K562 (cell line): ENCODE results near the gene MPC2. TPM values are rescaled to one million over a fixed set of nuclear protein-coding genes. Genes with fewer than 3 reads are reported as not detected.

ENCODE experiments used
- CEBPB ChIP-seq: fragments of 450-650 bp; IDR thresholded peaks from 2 replicates; pipeline ENCODE4 v1.6.1; 2016; ENCODE audit warnings: missing genetic modification characterization, missing compliant biosample characterization
- FIP1L1 ChIP-seq: fragments of 200-400 bp; formaldehyde crosslinking; IDR thresholded peaks from 2 replicates; pipeline ENCODE4 v1.6.1; 2018; ENCODE audit warnings: mild to moderate bottlenecking, low read depth, low read length; ENCODE audit not compliant: poor library complexity, severe bottlenecking
- GATAD2A ChIP-seq: fragments of 450-650 bp; IDR thresholded peaks from 2 replicates; pipeline ENCODE4 v1.6.1; 2017
- HOXB6 ChIP-seq: fragments of 250-450 bp; sonication (Bioruptor Pico); IDR thresholded peaks from 2 replicates; pipeline ENCODE4 v1.5.1; 2022; ENCODE audit warnings: mild to moderate bottlenecking, borderline replicate concordance
- MTF1 ChIP-seq: fragments of 250-450 bp; sonication (Bioruptor Pico); IDR thresholded peaks from 2 replicates; pipeline ENCODE4 v1.9.0; 2021; ENCODE audit warnings: moderate library complexity, mild to moderate bottlenecking, inconsistent platforms, borderline replicate concordance
- MXI1 ChIP-seq: IDR thresholded peaks from 2 replicates; pipeline ENCODE4 v1.6.1; 2011; ENCODE audit warnings: low read depth, mild to moderate bottlenecking, improper control_type of control experiment, low read length
- MYNN ChIP-seq, 2 experiments: sonication (generic); formaldehyde crosslinking in 1 of 2; IDR thresholded peaks; 2 replicates each; pipeline versions ENCODE4 v1.5.0 to v1.6.1; 2016 to 2020; ENCODE audit warnings: antibody characterized with exemption in 1 of 2, missing genetic modification reagents in 1 of 2
- RFX7 ChIP-seq: fragments of 250-450 bp; sonication (Bioruptor Pico); IDR thresholded peaks from 2 replicates; pipeline ENCODE4 v1.5.1; 2021; ENCODE audit warnings: mild to moderate bottlenecking
- RNF2 ChIP-seq: sonication (generic); IDR thresholded peaks from 2 replicates; pipeline ENCODE4 v1.6.1; 2016
- SAFB2 ChIP-seq: fragments of 200-400 bp; formaldehyde crosslinking; IDR thresholded peaks from 2 replicates; pipeline ENCODE4 v1.6.1; 2018; ENCODE audit warnings: borderline replicate concordance, low read length, low read depth, moderate library complexity; ENCODE audit not compliant: severe bottlenecking
- SIX5 ChIP-seq, 2 experiments: IDR thresholded peaks; 2 replicates each; pipeline ENCODE4 v1.6.1; 2011; ENCODE audit warnings: low read length in 2 of 2, borderline replicate concordance in 1 of 2, low read depth in 1 of 2, mild to moderate bottlenecking in 1 of 2, moderate library complexity in 1 of 2; ENCODE audit not compliant: insufficient read depth in 1 of 2
- SMAD1 ChIP-seq: fragments of 150-350 bp; IDR thresholded peaks from 2 replicates; pipeline ENCODE4 v1.6.1; 2014; ENCODE audit warnings: low read length, low read depth; ENCODE audit not compliant: partially characterized antibody
- SP2 ChIP-seq: IDR thresholded peaks from 2 replicates; pipeline ENCODE4 v1.6.1; 2011; ENCODE audit warnings: mild to moderate bottlenecking, low read depth, low read length, moderate library complexity; ENCODE audit not compliant: poor library complexity, severe bottlenecking; ENCODE audit errors: extremely low read depth
- TEAD4 ChIP-seq, 2 experiments: sonication (generic) in 1 of 2; formaldehyde crosslinking in 1 of 2; IDR thresholded peaks; 2 replicates each; pipeline versions ENCODE4 v1.6.1 to v1.8.0; 2012 to 2022; ENCODE audit warnings: borderline replicate concordance in 1 of 2, inconsistent platforms in 1 of 2, low read length in 1 of 2, mild to moderate bottlenecking in 1 of 2, missing genetic modification reagents in 1 of 2
- UBTF ChIP-seq, 2 experiments: IDR thresholded peaks; 2 replicates each; pipeline ENCODE4 v1.6.1; 2012; ENCODE audit warnings: improper control_type of control experiment in 2 of 2, low read depth in 2 of 2, low read length in 2 of 2, borderline replicate concordance in 1 of 2
- ZNF609 ChIP-seq: sonication (generic); formaldehyde crosslinking; IDR thresholded peaks from 2 replicates; pipeline ENCODE4 v1.8.1; 2023; ENCODE audit warnings: missing genetic modification reagents, mild to moderate bottlenecking, borderline replicate concordance
- ZSCAN29 ChIP-seq: fragments of 450-650 bp; IDR thresholded peaks from 2 replicates; pipeline ENCODE4 v1.6.1; 2017
- polyA plus RNA-seq, 8 experiments: library from polyadenylated mRNA; depleted of rRNA in 4 of 8; stranded (reverse) in 5 of 8; unstranded in 3 of 8; fragments of >200 nt; fragmentation: Nextera tagmentation in 2 of 8; fragmentation: Illumina TruSeq in 1 of 8; extraction: Ambion mirVana in 2 of 8; extraction: Trizol in 1 of 8; gene quantifications; 2 replicates each; pipeline versions ENCODE4 v1.2.1 to v1.2.3, GENCODE V29; 2011 to 2014; ENCODE audit warnings: inconsistent platforms in 1 of 8, missing spikeins in 1 of 8
- total RNA-seq, 7 experiments: library from RNA; depleted of rRNA in 6 of 7; stranded (reverse); fragments of >200 nt in 6 of 7; fragmentation: Illumina TruSeq in 2 of 7; extraction: Trizol in 2 of 7; gene quantifications; 2 replicates each; pipeline versions ENCODE4 v1.2.1 to v1.2.3, GENCODE V29; 2011 to 2021; ENCODE audit warnings: low replicate concordance in 1 of 7

Gene MPC2
- total and polyA plus RNA-seq, 9 of the 15 experiments (the other 6 are each of a cell fraction or from before 2014, with no cell fraction given), result 70.7 to 179 (median 144) TPM

- no peak for TF ChIP-seq ZNF609 (CRISPR knock-in tag)
- no peak for TF ChIP-seq SIX5 (IDR thresholded peaks at IDR 0.05; ENCODE audit: borderline replicate concordance in 1 of 2, insufficient read depth in 1 of 2, low read depth in 1 of 2, low read length in 2 of 2)
- no peak for TF ChIP-seq CEBPB (tag)
- peak; percentile 25 for TF ChIP-seq TEAD4 (IDR thresholded peaks at IDR 0.05; ENCODE audit: low read length)
- TF ChIP-seq TEAD4 (CRISPR knock-in tag; IDR thresholded peaks at IDR 0.05; ENCODE audit: borderline replicate concordance), result no peak
- no peak for TF ChIP-seq MYNN (IDR thresholded peaks at IDR 0.05)
- no peak for TF ChIP-seq MYNN (CRISPR knock-in tag; IDR thresholded peaks at IDR 0.05)
- peak; percentile 15 for TF ChIP-seq SMAD1
- no peak for TF ChIP-seq SP2
- no peak for TF ChIP-seq HOXB6
- TF ChIP-seq ZSCAN29, result no peak
- peak in 1 of 2 experiments; percentile 83; a peak in 2 of 4 replicates for TF ChIP-seq UBTF (IDR thresholded peaks at IDR 0.05; ENCODE audit: borderline replicate concordance in 1 of 2, low read depth in 2 of 2, low read length in 2 of 2)
- no peak for TF ChIP-seq RFX7 (CRISPR knock-in tag)
- TF ChIP-seq FIP1L1, result peak; percentile 84
- no peak; the same call in 1 of the 2 replicates for TF ChIP-seq MXI1
- TF ChIP-seq RNF2, result peak; percentile 51
- TF ChIP-seq MTF1 (CRISPR knock-in tag), result no peak
- TF ChIP-seq SAFB2, result no peak
- peak; percentile 12; the same call in 1 of the 2 replicates for TF ChIP-seq GATAD2A
Observed at GRCh38 chr1:167936930-167937708, at the start of gene MPC2 (continued).
